Measurements from ENCODE around the gene TIGD6. TPM values are rescaled to one million over a fixed set of nuclear protein-coding genes. Genes with fewer than 3 reads are reported as not detected.

TIGD6 gene
- total RNA-seq, result 1 to 10 TPM; 2.4 to 5.1 (median 3.8) TPM

- peak within 1 kb of the TSS; percentile 81 to 94 (median 91) for H3K27ac ChIP-seq
- TF ChIP-seq EP300 (IDR thresholded peaks at IDR 0.05) (no peak), POLR2A (IDR thresholded peaks at IDR 0.05) (peak; percentile 82 to 85), CTCF (IDR thresholded peaks at IDR 0.05) (peak in 1 of 4 experiments; percentile 21), POLR2AphosphoS5 (IDR thresholded peaks at IDR 0.05) (peak; percentile 91)
- peak; percentile 96 for ATAC-seq
- WGBS, 2 donors (ENCODE audit: low coverage in 1 of 2), result 0 to 1% methylated on average over 6 to 21 of the region's 72 CpGs
- peaks cover 0 to 18% of the 10 kb centered on the region in 2 donors for H3K36me3 ChIP-seq
- H3K4me1 ChIP-seq, result peaks cover 9 to 38% (median 19%) of the 10 kb centered on the region in 3 donors
- H3K4me3 ChIP-seq, result peak within 1 kb of the TSS; percentile 88 to 97
- H3K27me3 ChIP-seq, result no peaks in the 10 kb centered on the region
- H3K9me3 ChIP-seq, result no peaks in the 10 kb centered on the region
Observed at GRCh38 chr5:150000256-150000989, at the start of gene TIGD6, which contains the start of gene HMGXB3. Gene TIGD6 (minus strand): TSS chr5:150000654. CDS start chr5:149996348, 4,306 bp downstream. Gene HMGXB3 (plus strand): TSS chr5:150000739. CDS start chr5:150004853, 4,114 bp downstream.

GRCh38 chr5:150046031-150046430 is 45.6 kb upstream of the TIGD6 start:
- TF ChIP-seq CTCF (IDR thresholded peaks at IDR 0.05), result no peak
- TF ChIP-seq EP300 (IDR thresholded peaks at IDR 0.05), result no peak
- no peak for TF ChIP-seq POLR2A (IDR thresholded peaks at IDR 0.05)
- TF ChIP-seq POLR2AphosphoS5 (IDR thresholded peaks at IDR 0.05), result no peak
- no peak overlapping the region for H3K27ac ChIP-seq

GRCh38 chr5:150045549-150045948 is 45.1 kb upstream of the TIGD6 start:
- ATAC-seq, result no peak
- 64 to 81% methylated on average over 5 to 6 of the region's 6 CpGs for WGBS, 2 donors (ENCODE audit: low coverage in 1 of 2)
- H3K36me3 ChIP-seq, result peaks cover 6 to 100% of the 10 kb centered on the region in 2 donors
- no peaks in the 10 kb centered on the region for H3K9me3 ChIP-seq
- no peak overlapping the region for H3K27ac ChIP-seq
- H3K4me1 ChIP-seq, result peaks cover 0 to 8% (median 4%) of the 10 kb centered on the region in 3 donors
- no peaks in the 10 kb centered on the region for H3K27me3 ChIP-seq
- no peak overlapping the region for H3K4me3 ChIP-seq
- TF ChIP-seq POLR2AphosphoS5 (IDR thresholded peaks at IDR 0.05), result no peak
- TF ChIP-seq EP300 (IDR thresholded peaks at IDR 0.05), result no peak
- TF ChIP-seq CTCF (IDR thresholded peaks at IDR 0.05), result no peak

More at GRCh38 chr5:150046031-150046430, 45.6 kb upstream of the TIGD6 start:
- 98 to 100% methylated on average over 6 of the region's 6 CpGs for WGBS, 2 donors (ENCODE audit: low coverage in 1 of 2)
- Histone ChIP-seq H3K9me3 (no peaks in the 10 kb centered on the region), H3K4me1 (peaks cover 0 to 8% (median 4%) of the 10 kb centered on the region in 3 donors), H3K4me3 (no peak overlapping the region), H3K36me3 (peaks cover 6 to 100% of the 10 kb centered on the region in 2 donors), H3K27me3 (no peaks in the 10 kb centered on the region)
- ATAC-seq, result no peak

GRCh38 chr5:150044712-150045111 is 44.3 kb upstream of the TIGD6 start:
- Histone ChIP-seq H3K36me3 (peaks cover 6 to 100% of the 10 kb centered on the region in 2 donors), H3K27me3 (no peaks in the 10 kb centered on the region), H3K4me3 (no peak overlapping the region), H3K4me1 (peaks cover 0 to 8% (median 4%) of the 10 kb centered on the region in 3 donors), H3K27ac (no peak overlapping the region), H3K9me3 (no peaks in the 10 kb centered on the region)
- WGBS, 2 donors (ENCODE audit: low coverage in 1 of 2), result 66 to 77% methylated on average over 7 of the region's 7 CpGs
- TF ChIP-seq POLR2A (IDR thresholded peaks at IDR 0.05), result no peak
- no peak for TF ChIP-seq EP300 (IDR thresholded peaks at IDR 0.05)
- TF ChIP-seq CTCF (IDR thresholded peaks at IDR 0.05), result no peak
- TF ChIP-seq POLR2AphosphoS5 (IDR thresholded peaks at IDR 0.05), result no peak
- no peak for ATAC-seq

GRCh38 chr5:150044329-150044681 is 43.9 kb upstream of the TIGD6 start:
- ATAC-seq, result no peak
- H3K27ac ChIP-seq, result no peak overlapping the region
- TF ChIP-seq POLR2AphosphoS5 (IDR thresholded peaks at IDR 0.05) (no peak), POLR2A (IDR thresholded peaks at IDR 0.05) (no peak), EP300 (IDR thresholded peaks at IDR 0.05) (no peak), CTCF (IDR thresholded peaks at IDR 0.05) (no peak)

More at GRCh38 chr5:150044329-150044681, 43.9 kb upstream of the TIGD6 start:
- Histone ChIP-seq H3K27me3 (no peaks in the 10 kb centered on the region), H3K4me1 (peaks cover 0 to 8% (median 4%) of the 10 kb centered on the region in 3 donors), H3K9me3 (no peaks in the 10 kb centered on the region), H3K36me3 (peaks cover 6 to 100% of the 10 kb centered on the region in 2 donors), H3K4me3 (no peak overlapping the region)

All from gastroesophageal sphincter (tissue), 4 donors.